Measurements from ENCODE around the gene TOX3.

GRCh38 chr16:52405441-52405840, 141.5 kb downstream of the TOX3 start:
- TF ChIP-seq, protein P1, sequence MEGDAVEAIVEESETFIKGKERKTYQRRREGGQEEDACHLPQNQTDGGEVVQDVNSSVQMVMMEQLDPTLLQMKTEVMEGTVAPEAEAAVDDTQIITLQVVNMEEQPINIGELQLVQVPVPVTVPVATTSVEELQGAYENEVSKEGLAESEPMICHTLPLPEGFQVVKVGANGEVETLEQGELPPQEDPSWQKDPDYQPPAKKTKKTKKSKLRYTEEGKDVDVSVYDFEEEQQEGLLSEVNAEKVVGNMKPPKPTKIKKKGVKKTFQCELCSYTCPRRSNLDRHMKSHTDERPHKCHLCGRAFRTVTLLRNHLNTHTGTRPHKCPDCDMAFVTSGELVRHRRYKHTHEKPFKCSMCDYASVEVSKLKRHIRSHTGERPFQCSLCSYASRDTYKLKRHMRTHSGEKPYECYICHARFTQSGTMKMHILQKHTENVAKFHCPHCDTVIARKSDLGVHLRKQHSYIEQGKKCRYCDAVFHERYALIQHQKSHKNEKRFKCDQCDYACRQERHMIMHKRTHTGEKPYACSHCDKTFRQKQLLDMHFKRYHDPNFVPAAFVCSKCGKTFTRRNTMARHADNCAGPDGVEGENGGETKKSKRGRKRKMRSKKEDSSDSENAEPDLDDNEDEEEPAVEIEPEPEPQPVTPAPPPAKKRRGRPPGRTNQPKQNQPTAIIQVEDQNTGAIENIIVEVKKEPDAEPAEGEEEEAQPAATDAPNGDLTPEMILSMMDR (IDR thresholded peaks at IDR 0.05; ENCODE audit: extremely low read depth in 1 of 2, insufficient read depth in 1 of 2, low read depth in 1 of 2, low read length in 2 of 2), result no peak
- TF ChIP-seq POLR2A (IDR thresholded peaks at IDR 0.05; ENCODE audit: low read depth, low read length) (no peak), GATA2 (IDR thresholded peaks at IDR 0.05; ENCODE audit: insufficient read depth, insufficient read length, low read depth, low read length) (no peak), POLR2AphosphoS5 (IDR thresholded peaks at IDR 0.05; ENCODE audit: insufficient read depth, low read depth, low read length) (no peak), EZH2 (IDR thresholded peaks at IDR 0.05; ENCODE audit: borderline replicate concordance, low read depth, low read length, severe bottlenecking) (no peak)
- TF ChIP-seq, protein P2, sequence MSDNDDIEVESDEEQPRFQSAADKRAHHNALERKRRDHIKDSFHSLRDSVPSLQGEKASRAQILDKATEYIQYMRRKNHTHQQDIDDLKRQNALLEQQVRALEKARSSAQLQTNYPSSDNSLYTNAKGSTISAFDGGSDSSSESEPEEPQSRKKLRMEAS (IDR thresholded peaks at IDR 0.05; ENCODE audit: insufficient read depth, insufficient read length), result no peak
